HCT116 (cell line): ENCODE measurements around the gene KCNIP4. TPM values are rescaled to one million over a fixed set of nuclear protein-coding genes. Genes with fewer than 3 reads are reported as not detected.

Experiments used
- ATAC-seq: fragments of 200-7000 bp; cut with Tn5 transposase; 2 replicates; pipeline ENCODE4 v1.9.1; 2020; ENCODE audit warnings: mild to moderate bottlenecking, moderate library complexity
- BruUV-seq: library from RNA; stranded (reverse); fragments of 400-500 nt; replicated peaks from 2 replicates; lab custom pipeline; 2021; lab: Mats Ljungman, UMichigan
- CTCF ChIA-PET: fragments of 300-600 bp; sonication (Branson Sonifier 250); formaldehyde crosslinking; loops from one replicate; lab custom pipeline; 2021; ENCODE audit warnings: antibody characterized with exemption; lab: Charles Lee
- POLR2A ChIA-PET: fragments of 300-600, 350-600 bp; sonication (Branson Sonifier 250); formaldehyde crosslinking; loops from one replicate; lab custom pipeline; 2021; ENCODE audit warnings: antibody characterized with exemption; lab: Charles Lee
- RAD21 ChIA-PET, 2 experiments: fragments of 300-600 bp; sonication (Branson Sonifier 250); formaldehyde crosslinking; loops; one replicate each; lab custom pipeline; 2023; ENCODE audit warnings: low total read pairs in 2 of 2; ENCODE audit not compliant: uncharacterized antibody in 2 of 2, unreplicated experiment in 2 of 2, low non-redundant PET in 1 of 2; lab: Charles Lee
- DNase-seq: peaks from one replicate; pipeline ENCODE4 v3.0.0-alpha.2; 2010; ENCODE audit warnings: low read depth, low spot score
- H2AFZ ChIP-seq: fragments of 200-600 bp; shearing (Covaris generic), sonication (generic); 2 replicates; pipeline ENCODE4 v1.6.1; 2017; ENCODE audit warnings: low read depth, mixed run types, mixed read lengths, antibody characterized with exemption, low read length; ENCODE audit not compliant: poor library complexity, severe bottlenecking
- H3K27ac ChIP-seq: 2 replicates; pipeline ENCODE4 v1.5.1; 2012; ENCODE audit warnings: low read depth, low read length
- H3K27me3 ChIP-seq: fragments of 200-600 bp; sonication (generic); 2 replicates; pipeline ENCODE4 v1.6.1; 2016; ENCODE audit warnings: mixed run types, low read length, mixed read lengths; ENCODE audit not compliant: insufficient read depth
- H3K36me3 ChIP-seq, 2 experiments: fragments of 200-500 bp in 1 of 2; fragments of 200-600 bp in 1 of 2; sonication (Bioruptor generic) in 1 of 2; sonication (generic) in 1 of 2; 2 replicates each; pipeline versions ENCODE4 v1.5.1 to v1.6.1; 2014 to 2016; ENCODE audit warnings: low read length in 2 of 2, inconsistent platforms in 1 of 2, mixed read lengths in 1 of 2, mixed run types in 1 of 2; ENCODE audit not compliant: insufficient read depth in 2 of 2, control insufficient read depth in 1 of 2
- H3K4me1 ChIP-seq, 2 experiments: fragments of 200-600 bp in 1 of 2; sonication (generic) in 1 of 2; 2 replicates each; pipeline versions ENCODE4 v1.5.1 to v1.6.1; 2012 to 2017; ENCODE audit warnings: low read length in 2 of 2, inconsistent platforms in 1 of 2, mild to moderate bottlenecking in 1 of 2, mixed read lengths in 1 of 2, mixed run types in 1 of 2, moderate library complexity in 1 of 2; ENCODE audit not compliant: insufficient read depth in 2 of 2, control insufficient read depth in 1 of 2
- H3K4me2 ChIP-seq: fragments of 200-600 bp; sonication (generic); 2 replicates; pipeline ENCODE4 v1.6.1; 2017; ENCODE audit warnings: mixed run types, low read length, mixed read lengths
- H3K4me3 ChIP-seq, 2 experiments: fragments of 200-600 bp in 1 of 2; sonication (generic) in 1 of 2; replicated peaks in 1 of 2; 2 replicates each; pipeline ENCODE4 v1.5.1; 2011 to 2016; ENCODE audit warnings: low read length in 2 of 2, control low read depth in 1 of 2, low read depth in 1 of 2, mild to moderate bottlenecking in 1 of 2, mixed read lengths in 1 of 2, mixed run types in 1 of 2
- H3K79me2 ChIP-seq: fragments of 200-600 bp; sonication (generic); 2 replicates; pipeline ENCODE4 v1.6.1; 2017; ENCODE audit warnings: mild to moderate bottlenecking, mixed run types, low read length, moderate library complexity, mixed read lengths; ENCODE audit not compliant: insufficient read depth
- H3K9ac ChIP-seq: fragments of 200-600 bp; sonication (generic); 2 replicates; pipeline ENCODE4 v1.6.1; 2016; ENCODE audit warnings: low read length, mixed read lengths
- H3K9me2 ChIP-seq: fragments of 200-600 bp; sonication (generic), shearing (Covaris generic); 2 replicates; pipeline ENCODE4 v1.6.1; 2017; ENCODE audit warnings: mixed run types, mild to moderate bottlenecking, moderate library complexity; ENCODE audit not compliant: insufficient read depth
- H3K9me3 ChIP-seq, 2 experiments: fragments of 200-500 bp in 1 of 2; fragments of 200-600 bp in 1 of 2; sonication (Bioruptor generic) in 1 of 2; sonication (generic) in 1 of 2; 2 replicates each; pipeline ENCODE4 v1.6.1; 2014 to 2017; ENCODE audit warnings: low read length in 2 of 2, mixed read lengths in 2 of 2, inconsistent platforms in 1 of 2, low read depth in 1 of 2, mild to moderate bottlenecking in 1 of 2, mixed run types in 1 of 2, moderate library complexity in 1 of 2; ENCODE audit not compliant: control insufficient read depth in 1 of 2, insufficient read depth in 1 of 2
- H4K20me1 ChIP-seq: fragments of 200-600 bp; sonication (generic), shearing (Covaris generic); 2 replicates; pipeline ENCODE4 v1.6.1; 2017; ENCODE audit warnings: mixed run types, mild to moderate bottlenecking, moderate library complexity; ENCODE audit not compliant: insufficient read depth
- CBX3 ChIP-seq: IDR thresholded peaks from 2 replicates; pipeline ENCODE4 v1.6.1; 2012; ENCODE audit warnings: low read depth
- EGR1 ChIP-seq: IDR thresholded peaks from 2 replicates; pipeline ENCODE4 v1.6.1; 2012; ENCODE audit warnings: low read depth
- EZH2phosphoT487 ChIP-seq: fragments of 200-600 bp; IDR thresholded peaks from 2 replicates; pipeline ENCODE4 v1.6.1; 2018; ENCODE audit warnings: antibody characterized with exemption, borderline replicate concordance
- POLR2A ChIP-seq: IDR thresholded peaks from 2 replicates; pipeline ENCODE4 v1.7.0; 2011; ENCODE audit warnings: borderline replicate concordance; ENCODE audit not compliant: insufficient read depth, insufficient read length; ENCODE audit errors: extremely low read depth
- POLR2AphosphoS5 ChIP-seq: IDR thresholded peaks from 2 replicates; pipeline ENCODE4 v1.6.1; 2011; ENCODE audit warnings: mild to moderate bottlenecking, low read depth, low read length, moderate library complexity
- REST ChIP-seq: IDR thresholded peaks from 2 replicates; pipeline ENCODE4 v1.6.1; 2012; ENCODE audit warnings: low read depth
- ZFX ChIP-seq: fragments of 450-650 bp; IDR thresholded peaks from 2 replicates; pipeline ENCODE4 v1.6.1; 2017
- ZNF274 ChIP-seq: fragments of 200-500 bp; sonication (Bioruptor generic); IDR thresholded peaks from 2 replicates; pipeline ENCODE4 v1.6.1; 2014; ENCODE audit warnings: mild to moderate bottlenecking, low read depth, low read length, inconsistent platforms
- intact Hi-C: fragments of 100-400 bp; cut with micrococcal nuclease; formaldehyde crosslinking; loops from 2 replicates; pipeline ENCODE4 v1.10.0; 2022
- total RNA-seq: library from RNA; stranded (reverse); gene quantifications from one replicate; pipeline ENCODE4 v1.2.1, GENCODE V29; 2021; ENCODE audit not compliant: unreplicated experiment

The KCNIP4 gene
- total RNA-seq, 1 experiment from 2014 or later, result not detected

- TF ChIP-seq ZNF274, result no peak
- TF ChIP-seq REST, result no peak
Observed at GRCh38 chr4:21952549-21952948, 4.0 kb upstream of the KCNIP4 start (continued).

GRCh38 chr4:21949073-21949457 lies 493 bp upstream of the KCNIP4 start:
- Histone ChIP-seq H3K27me3 (no peaks in the 10 kb centered on the region), H3K79me2 (no peaks in the 10 kb centered on the region), H4K20me1 (no peaks in the 10 kb centered on the region), H3K4me3 (no peak overlapping the region), H3K4me1 (no peaks in the 10 kb centered on the region), H3K9me2 (no peaks in the 10 kb centered on the region), H3K36me3 (no peaks in the 10 kb centered on the region), H2AFZ (no peak overlapping the region), H3K9me3 (peaks cover 0 to 8% of the 10 kb centered on the region in 2 experiments; a peak in 1 of 4 replicates), H3K4me2 (no peak overlapping the region), H3K27ac (no peak overlapping the region), H3K9ac (no peak overlapping the region)
- intact Hi-C loops, result no loop called here
- BruUV-seq, result no TSS peak
- DNase-seq, result no peak
- POLR2A ChIA-PET, result no interaction called here
- RAD21 ChIA-PET, result no interaction called here
- TF ChIP-seq POLR2A, result no peak
- TF ChIP-seq POLR2AphosphoS5, result no peak
- TF ChIP-seq CBX3, result no peak
- TF ChIP-seq EZH2phosphoT487, result no peak
- TF ChIP-seq ZFX, result no peak
- TF ChIP-seq EGR1, result no peak
- TF ChIP-seq REST, result no peak
- CTCF ChIA-PET, result no interaction called here
- ATAC-seq, result no peak
